Skeletal muscle tissue (tissue), 4 donors: ENCODE data around the gene HIP1R. TPM values are rescaled to one million over a fixed set of nuclear protein-coding genes. Genes with fewer than 3 reads are reported as not detected.
A peak's percentile ranks its signal among the peaks of the same experiment; 100 is the strongest.

ENCODE experiments used
- H3K27ac ChIP-seq: one replicate; pipeline ENCODE4 v1.7.0; 2013; ENCODE audit warnings: mild to moderate bottlenecking, low read depth, low read length, inconsistent platforms
- H3K27me3 ChIP-seq, 3 donors: one replicate each; pipeline ENCODE4 v1.7.0; 2013; ENCODE audit warnings: low read length in 3 of 3; ENCODE audit not compliant: control insufficient read depth in 3 of 3, insufficient read depth in 3 of 3
- H3K36me3 ChIP-seq, 3 donors: one replicate each; pipeline ENCODE4 v1.7.0; 2013; ENCODE audit warnings: low read length in 3 of 3; ENCODE audit not compliant: control insufficient read depth in 3 of 3, insufficient read depth in 3 of 3
- H3K4me1 ChIP-seq, 3 donors: one replicate each; pipeline ENCODE4 v1.7.0; 2013; ENCODE audit warnings: low read length in 3 of 3, mild to moderate bottlenecking in 3 of 3; ENCODE audit not compliant: control insufficient read depth in 3 of 3, insufficient read depth in 3 of 3
- H3K4me3 ChIP-seq, 3 donors: one replicate each; pipeline ENCODE4 v1.7.0; 2013; ENCODE audit warnings: low read length in 3 of 3
- H3K9ac ChIP-seq, 3 donors: one replicate each; pipeline ENCODE4 v1.7.0; 2013; ENCODE audit warnings: low read length in 3 of 3, mild to moderate bottlenecking in 3 of 3, moderate library complexity in 2 of 3, low read depth in 1 of 3
- H3K9me3 ChIP-seq, 3 donors: one replicate each; pipeline ENCODE4 v1.7.0; 2013; ENCODE audit warnings: low read length in 3 of 3; ENCODE audit not compliant: control insufficient read depth in 3 of 3
- total RNA-seq: library from RNA; depleted of rRNA; stranded (reverse); fragments of >200 nt; gene quantifications from one replicate; pipeline ENCODE4 v1.2.3, GENCODE V29; 2014
- donor health status: Osteomylitis.

Gene HIP1R
- total RNA-seq, 1 donor from 2014 or later = 6.3 TPM

- no peak overlapping the region for H3K27ac ChIP-seq
- H3K36me3 ChIP-seq = no peaks in the 10 kb centered on the region
- H3K4me3 ChIP-seq = no peak overlapping the region
- no peaks in the 10 kb centered on the region for H3K27me3 ChIP-seq
- peaks cover 36 to 41% (median 37%) of the 10 kb centered on the region in 3 donors for H3K4me1 ChIP-seq
- peak overlapping the region in 1 of 3 donors; percentile 23 for H3K9ac ChIP-seq
- no peaks in the 10 kb centered on the region for H3K9me3 ChIP-seq
These were observed 6.5 kb downstream of the HIP1R start for GRCh38 chr12:122841544-122842321.

GRCh38 chr12:122842505-122843405 lies 7.5 kb downstream of the HIP1R start:
- Histone ChIP-seq H3K4me3 (no peak overlapping the region), H3K4me1 (peaks cover 36 to 41% (median 37%) of the 10 kb centered on the region in 3 donors), H3K27me3 (no peaks in the 10 kb centered on the region), H3K9ac (no peak overlapping the region), H3K9me3 (no peaks in the 10 kb centered on the region), H3K36me3 (no peaks in the 10 kb centered on the region), H3K27ac (no peak overlapping the region)

- no peak overlapping the region for H3K27ac ChIP-seq
These were observed 8.2 kb downstream of the HIP1R start for GRCh38 chr12:122843455-122843854.

DNA sequence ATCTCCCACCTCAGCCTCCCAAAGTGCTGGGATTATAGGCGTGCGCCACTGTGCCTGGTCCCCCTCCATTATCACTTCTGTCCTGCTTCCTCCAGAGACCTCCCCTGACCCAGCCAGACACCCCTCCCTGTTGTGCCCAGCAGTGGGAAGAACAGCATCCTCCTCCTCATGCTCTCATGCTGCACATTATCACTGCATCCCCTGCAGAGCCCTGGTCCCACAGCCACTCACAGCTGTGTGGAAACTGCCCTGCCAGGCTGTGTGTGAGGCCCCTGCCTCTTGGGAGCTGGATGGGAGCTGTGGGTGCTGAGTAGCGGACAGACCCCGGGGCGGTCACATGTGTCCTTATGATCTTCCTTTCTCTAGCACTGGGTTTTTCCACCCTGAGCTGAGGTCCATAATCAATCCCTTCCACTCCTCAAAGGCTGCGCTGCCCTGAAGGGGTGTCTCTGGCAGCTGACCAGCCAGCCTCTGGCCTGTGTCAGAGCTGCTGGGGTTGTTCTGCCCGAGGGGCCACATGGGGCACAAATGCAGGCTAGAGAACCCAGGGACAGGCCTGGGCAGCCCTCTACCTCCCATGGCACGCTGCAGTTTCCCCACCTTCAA lies 9.2 kb downstream of the HIP1R start:
- Histone ChIP-seq H3K9me3 (no peaks in the 10 kb centered on the region), H3K27me3 (no peaks in the 10 kb centered on the region), H3K4me3 (no peak overlapping the region), H3K9ac (no peak overlapping the region), H3K4me1 (peaks cover 36 to 41% (median 37%) of the 10 kb centered on the region in 3 donors), H3K27ac (no peak overlapping the region), H3K36me3 (no peaks in the 10 kb centered on the region)

More at GRCh38 chr12:122843455-122843854, 8.2 kb downstream of the HIP1R start:
- H3K9ac ChIP-seq = no peak overlapping the region
- H3K4me1 ChIP-seq = peaks cover 36 to 41% (median 37%) of the 10 kb centered on the region in 3 donors
- no peaks in the 10 kb centered on the region for H3K27me3 ChIP-seq
- H3K4me3 ChIP-seq = no peak overlapping the region
- no peaks in the 10 kb centered on the region for H3K9me3 ChIP-seq
- no peaks in the 10 kb centered on the region for H3K36me3 ChIP-seq

DNA sequence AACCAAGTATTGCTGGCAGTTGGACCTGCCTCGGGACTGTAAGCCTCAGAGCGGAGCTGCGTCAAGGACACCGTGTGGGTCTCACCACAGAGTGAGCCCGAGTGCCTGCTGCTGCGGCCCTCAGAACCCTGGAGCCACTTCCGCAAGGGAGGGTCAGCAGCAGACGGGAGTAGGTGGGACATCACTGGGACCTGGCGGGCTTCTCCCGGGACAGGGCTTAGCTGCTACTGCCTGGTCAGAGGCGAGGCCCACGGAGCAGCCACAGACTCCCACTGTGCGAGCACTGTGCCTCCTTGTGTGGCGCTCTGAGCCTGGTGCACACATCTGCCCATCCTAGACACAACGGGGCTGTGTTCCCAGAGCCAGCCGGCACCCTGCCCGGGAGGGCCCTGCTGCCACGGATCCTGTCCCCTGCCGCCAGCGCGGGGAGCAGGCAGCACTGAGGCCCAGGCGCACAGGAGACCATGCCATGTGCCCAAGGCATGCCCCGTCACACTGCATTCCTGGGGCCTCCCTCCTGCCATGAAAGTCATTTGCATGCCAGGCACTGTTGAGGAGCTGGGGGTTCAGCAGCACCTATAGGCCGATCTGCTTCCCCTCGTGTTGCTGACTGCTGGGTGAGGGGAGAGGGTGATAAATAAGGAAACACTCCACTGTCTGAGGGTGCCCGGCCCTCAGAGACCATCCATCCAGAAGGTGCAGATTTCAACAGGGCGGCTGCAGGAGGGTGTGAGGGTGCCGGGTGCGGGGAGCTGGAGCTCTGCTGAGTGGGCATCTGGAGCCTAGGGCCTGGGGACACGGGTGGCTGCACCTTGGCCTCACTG lies 10.0 kb downstream of the HIP1R start:
- H3K4me1 ChIP-seq = peaks cover 34 to 38% (median 35%) of the 10 kb centered on the region in 3 donors
- no peak overlapping the region for H3K27ac ChIP-seq
- H3K36me3 ChIP-seq = no peaks in the 10 kb centered on the region
- no peaks in the 10 kb centered on the region for H3K9me3 ChIP-seq
- H3K27me3 ChIP-seq = no peaks in the 10 kb centered on the region
- H3K9ac ChIP-seq = no peak overlapping the region
- H3K4me3 ChIP-seq = no peak overlapping the region

- Histone ChIP-seq H3K36me3 (no peaks in the 10 kb centered on the region), H3K9ac (no peak overlapping the region), H3K27ac (no peak overlapping the region), H3K9me3 (no peaks in the 10 kb centered on the region), H3K4me3 (no peak overlapping the region), H3K4me1 (peaks cover 27 to 32% (median 27%) of the 10 kb centered on the region in 3 donors), H3K27me3 (no peaks in the 10 kb centered on the region)
These were observed 10.8 kb downstream of the HIP1R start for GRCh38 chr12:122845865-122846621.

DNA sequence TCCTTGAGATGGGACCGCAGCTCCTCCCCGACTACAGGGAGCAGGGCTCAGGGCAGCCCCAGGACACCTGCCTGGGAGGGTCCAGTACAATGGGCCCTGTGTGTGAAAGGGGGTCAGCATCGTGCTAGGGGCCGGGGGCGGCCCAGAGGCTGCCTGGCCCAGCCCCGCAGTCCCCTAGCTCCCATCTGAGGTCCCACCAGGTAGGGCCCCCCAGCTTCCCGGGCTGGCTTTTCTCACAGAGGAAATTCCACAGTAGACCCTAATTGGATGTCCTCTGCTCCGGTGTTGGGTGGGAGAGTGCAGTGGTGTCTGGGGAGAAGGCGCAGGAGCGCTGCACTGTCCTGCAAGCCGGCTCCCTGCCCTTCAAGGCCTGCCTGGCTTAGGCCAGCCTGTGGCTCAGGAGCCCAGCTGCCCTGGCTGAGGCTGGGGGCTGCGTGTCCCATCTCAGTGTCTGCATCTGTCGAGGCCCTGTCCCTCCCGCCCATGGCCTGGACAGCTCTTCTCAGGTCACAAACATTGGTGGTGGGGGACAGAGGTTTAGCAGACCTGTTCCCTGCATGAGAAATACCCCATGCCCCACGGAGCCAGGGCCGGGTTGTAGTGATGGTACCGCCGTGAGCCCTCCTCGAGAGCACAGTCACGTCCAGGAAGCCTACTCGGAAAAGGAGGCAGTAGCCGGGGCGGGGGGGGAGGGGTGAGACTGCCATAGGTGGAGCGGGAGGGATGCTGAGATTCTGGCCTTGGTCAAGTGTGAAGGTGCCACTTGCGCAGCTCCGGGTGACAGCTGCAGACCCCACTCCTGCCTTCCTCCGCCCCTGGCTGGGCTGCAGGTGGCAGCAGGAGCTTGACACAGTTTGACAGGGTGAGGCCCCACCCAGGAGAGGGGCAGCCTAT lies 11.6 kb downstream of the HIP1R start:
- Histone ChIP-seq H3K4me1 (peaks cover 19 to 24% (median 19%) of the 10 kb centered on the region in 3 donors), H3K4me3 (no peak overlapping the region), H3K9ac (no peak overlapping the region), H3K9me3 (no peaks in the 10 kb centered on the region), H3K36me3 (no peaks in the 10 kb centered on the region), H3K27me3 (no peaks in the 10 kb centered on the region), H3K27ac (no peak overlapping the region)

DNA sequence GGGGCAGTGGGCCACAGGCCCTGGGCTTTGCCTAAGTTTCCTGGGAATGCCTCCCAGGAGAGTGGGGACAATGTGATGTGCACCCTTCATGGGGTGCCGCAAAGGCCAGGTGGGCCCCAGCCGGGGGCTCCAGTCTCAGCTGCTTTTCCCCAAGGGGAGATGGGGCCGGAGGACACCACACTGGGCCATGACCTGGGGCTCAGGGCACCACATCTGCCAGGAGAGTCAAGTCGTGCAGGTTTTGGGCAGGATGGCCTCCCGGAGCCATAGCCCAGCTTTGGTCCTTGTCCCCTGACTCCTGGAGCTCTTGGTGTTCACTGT lies 12.2 kb downstream of the HIP1R start:
- Histone ChIP-seq H3K4me3 (no peak overlapping the region), H3K27ac (no peak overlapping the region), H3K36me3 (no peaks in the 10 kb centered on the region), H3K4me1 (peaks cover 18 to 24% (median 20%) of the 10 kb centered on the region in 3 donors), H3K9ac (no peak overlapping the region), H3K9me3 (no peaks in the 10 kb centered on the region), H3K27me3 (no peaks in the 10 kb centered on the region)
